ENCODE data around the gene LANCL2.

Gene LANCL2

GRCh38 chr7:55472928-55473725 lies 108.0 kb downstream of the LANCL2 start:
- no peak overlapping the region for H3K27ac ChIP-seq
- no peak for TF ChIP-seq ZFX (IDR thresholded peaks at IDR 0.05; ENCODE audit: borderline replicate concordance)
- TF ChIP-seq, protein P1, sequence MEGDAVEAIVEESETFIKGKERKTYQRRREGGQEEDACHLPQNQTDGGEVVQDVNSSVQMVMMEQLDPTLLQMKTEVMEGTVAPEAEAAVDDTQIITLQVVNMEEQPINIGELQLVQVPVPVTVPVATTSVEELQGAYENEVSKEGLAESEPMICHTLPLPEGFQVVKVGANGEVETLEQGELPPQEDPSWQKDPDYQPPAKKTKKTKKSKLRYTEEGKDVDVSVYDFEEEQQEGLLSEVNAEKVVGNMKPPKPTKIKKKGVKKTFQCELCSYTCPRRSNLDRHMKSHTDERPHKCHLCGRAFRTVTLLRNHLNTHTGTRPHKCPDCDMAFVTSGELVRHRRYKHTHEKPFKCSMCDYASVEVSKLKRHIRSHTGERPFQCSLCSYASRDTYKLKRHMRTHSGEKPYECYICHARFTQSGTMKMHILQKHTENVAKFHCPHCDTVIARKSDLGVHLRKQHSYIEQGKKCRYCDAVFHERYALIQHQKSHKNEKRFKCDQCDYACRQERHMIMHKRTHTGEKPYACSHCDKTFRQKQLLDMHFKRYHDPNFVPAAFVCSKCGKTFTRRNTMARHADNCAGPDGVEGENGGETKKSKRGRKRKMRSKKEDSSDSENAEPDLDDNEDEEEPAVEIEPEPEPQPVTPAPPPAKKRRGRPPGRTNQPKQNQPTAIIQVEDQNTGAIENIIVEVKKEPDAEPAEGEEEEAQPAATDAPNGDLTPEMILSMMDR (IDR thresholded peaks at IDR 0.05), result no peak

DNA sequence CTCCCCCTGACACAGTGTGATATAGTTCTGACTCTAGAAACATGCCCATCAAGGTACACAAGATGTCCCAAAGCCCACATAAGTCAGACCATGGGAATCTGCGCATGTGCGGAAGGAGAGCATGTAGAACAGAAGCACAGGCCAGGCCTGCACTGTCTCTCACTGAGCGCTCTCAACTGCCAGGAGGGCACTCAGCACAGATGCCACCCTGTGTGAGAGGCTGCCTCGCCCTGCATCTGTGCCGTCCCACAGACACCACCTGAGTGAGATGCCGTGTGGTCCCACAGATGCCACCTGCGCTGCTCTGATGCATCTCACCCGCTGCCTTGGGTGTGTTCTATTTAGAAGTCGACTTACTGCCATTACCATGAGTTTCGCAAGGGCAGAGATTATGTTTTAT lies 108.8 kb downstream of the LANCL2 start:
- TF ChIP-seq ZFX (IDR thresholded peaks at IDR 0.05; ENCODE audit: borderline replicate concordance), result no peak
- TF ChIP-seq, protein P1 (IDR thresholded peaks at IDR 0.05), result no peak
- H3K27ac ChIP-seq, result no peak overlapping the region

- no peak overlapping the region for H3K27ac ChIP-seq
- no peak for TF ChIP-seq ZFX (IDR thresholded peaks at IDR 0.05; ENCODE audit: borderline replicate concordance)
- TF ChIP-seq, protein P1 (IDR thresholded peaks at IDR 0.05), result no peak
Measured at GRCh38 chr7:55474944-55475854, 110.1 kb downstream of the LANCL2 start.

DNA sequence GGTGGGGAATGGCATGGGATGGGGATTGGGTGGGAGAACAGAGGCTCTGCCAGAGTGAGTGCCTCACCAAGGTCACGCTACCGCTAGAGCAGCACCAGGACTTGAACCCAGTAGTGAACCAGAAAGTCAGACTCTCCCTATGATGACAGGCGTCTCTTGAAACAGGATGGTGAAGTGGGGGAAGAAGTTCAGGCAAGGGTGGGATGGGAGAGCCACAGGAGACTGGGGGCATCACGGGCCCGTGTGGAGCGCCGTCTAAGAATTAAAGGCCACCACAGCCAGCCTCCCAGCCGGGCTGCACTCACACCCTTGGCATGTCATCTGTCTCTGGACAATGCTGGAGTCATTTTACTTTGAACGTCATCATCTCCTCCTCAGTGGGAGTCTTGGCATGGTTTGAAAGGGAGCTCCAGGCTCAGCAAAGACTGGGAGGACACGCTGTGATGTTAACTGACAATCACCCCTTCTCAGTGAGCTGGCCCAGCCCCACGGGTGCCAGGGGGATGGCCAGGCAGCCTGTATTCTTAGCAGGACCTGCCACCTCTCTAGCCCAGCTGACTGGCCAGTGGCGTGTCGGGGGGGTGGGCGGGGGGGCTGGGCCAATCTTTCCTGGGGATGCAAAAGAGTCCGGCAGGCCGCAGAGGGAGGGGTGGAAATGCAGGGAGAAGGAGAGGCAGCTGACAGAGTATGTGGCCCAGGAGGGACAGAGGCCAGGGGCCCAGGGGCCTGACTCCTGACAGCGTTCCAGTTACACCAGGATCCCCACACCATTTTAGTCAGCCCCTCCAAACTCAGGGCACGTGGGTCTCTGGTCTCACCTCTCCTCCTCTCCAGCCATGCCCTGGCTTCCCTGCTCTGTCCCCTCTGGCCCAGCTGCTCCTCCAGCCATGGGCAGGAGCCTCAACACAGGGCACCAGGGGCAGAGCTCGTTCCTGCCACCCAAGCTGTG lies 111.0 kb downstream of the LANCL2 start:
- H3K27ac ChIP-seq, result no peak overlapping the region
- TF ChIP-seq ZFX (IDR thresholded peaks at IDR 0.05; ENCODE audit: borderline replicate concordance), result no peak
- TF ChIP-seq, protein P1 (IDR thresholded peaks at IDR 0.05), result no peak

- H3K27ac ChIP-seq, result no peak overlapping the region
- no peak for TF ChIP-seq ZFX (IDR thresholded peaks at IDR 0.05; ENCODE audit: borderline replicate concordance)
- TF ChIP-seq, protein P1 (IDR thresholded peaks at IDR 0.05), result no peak
Measured at GRCh38 chr7:55476852-55477780, 112.0 kb downstream of the LANCL2 start.

All from 22Rv1 (cell line).